ENCODE data around the gene IL1RN.

Gene IL1RN

GRCh38 chr2:113157118-113157896 lies 29.9 kb downstream of the IL1RN start:
- peak in 1 of 2 donors; percentile 36 for DNase-seq

- DNase-seq: no peak
These were observed 30.7 kb downstream of the IL1RN start for GRCh38 chr2:113157897-113158753.

- no peak for DNase-seq
These were observed 31.6 kb downstream of the IL1RN start for GRCh38 chr2:113158884-113159553.

- DNase-seq: no peak
These were observed 32.9 kb downstream of the IL1RN start for GRCh38 chr2:113160248-113160647.

GRCh38 chr2:113160962-113161361 lies 33.6 kb downstream of the IL1RN start:
- DNase-seq: no peak

GRCh38 chr2:113162173-113162572 lies 34.8 kb downstream of the IL1RN start:
- no peak for DNase-seq

- no peak for DNase-seq
These were observed 35.5 kb downstream of the IL1RN start for GRCh38 chr2:113162869-113163268.

- DNase-seq: no peak
These were observed 37.0 kb downstream of the IL1RN start for GRCh38 chr2:113164215-113164929.

GRCh38 chr2:113164930-113165585 lies 37.7 kb downstream of the IL1RN start:
- DNase-seq: no peak

- DNase-seq: no peak
These were observed 38.8 kb downstream of the IL1RN start for GRCh38 chr2:113166187-113166645.

- DNase-seq: peak; percentile 63 to 64
These were observed 39.9 kb downstream of the IL1RN start for GRCh38 chr2:113167115-113167932.

- no peak for DNase-seq
These were observed 40.6 kb downstream of the IL1RN start for GRCh38 chr2:113167962-113168340.

- DNase-seq: peak; percentile 42 to 71
These were observed 41.7 kb downstream of the IL1RN start for GRCh38 chr2:113169002-113169530.

- no peak for DNase-seq
These were observed 42.2 kb downstream of the IL1RN start for GRCh38 chr2:113169586-113169985.

- DNase-seq: peak in 1 of 2 donors; percentile 11
These were observed 44.1 kb downstream of the IL1RN start for GRCh38 chr2:113171334-113172075.

GRCh38 chr2:113172721-113173541 lies 45.5 kb downstream of the IL1RN start:
- no peak for DNase-seq

- DNase-seq: peak; percentile 85 to 86
These were observed 46.4 kb downstream of the IL1RN start, which contains the start of gene PSD4 for GRCh38 chr2:113173542-113174375. Gene PSD4 (plus strand): TSS chr2:113173971. CDS start chr2:113182457, 8,486 bp downstream.

GRCh38 chr2:113174376-113174750 lies 47.0 kb downstream of the IL1RN start:
- peak in 1 of 2 donors; percentile 9 for DNase-seq

All from CD4-positive, alpha-beta T cell treated with Interleukin-4 for 1 hour (primary cell).